Keratinocyte (primary cell): ENCODE results near the gene TPM1. TPM values are rescaled to one million over a fixed set of nuclear protein-coding genes. Genes with fewer than 3 reads are reported as not detected.
"Not testable (repeated sequence)": the region's sequence is repeated elsewhere in the genome, so short reads cannot be mapped to it uniquely, and the experiment has no call there.

Source experiments
- DNase-seq: peaks from one replicate; pipeline ENCODE4 v3.0.0-alpha.2; 2011; ENCODE audit warnings: low read depth, missing footprints, low spot score
- FAIRE-seq: peaks from 2 replicates; lab custom pipeline; 2011; peaks lifted over from hg19 to GRCh38; lab: Jason Lieb, UNC
- H2AFZ ChIP-seq: 2 replicates; pipeline ENCODE4 v1.6.0; 2012; ENCODE audit warnings: low read length, control low read depth, inconsistent platforms; ENCODE audit not compliant: control insufficient read depth
- H3K27ac ChIP-seq: 2 replicates; pipeline ENCODE4 v1.5.1; 2011; ENCODE audit warnings: low read length; ENCODE audit not compliant: control insufficient read depth, insufficient read depth
- H3K27me3 ChIP-seq: 3 replicates; pipeline ENCODE4 v1.6.0; 2011; ENCODE audit warnings: low read length; ENCODE audit not compliant: control insufficient read depth, insufficient read depth; ENCODE audit errors: extremely low read depth
- H3K36me3 ChIP-seq, 2 experiments: 2 replicates in 1 of 2; 3 replicates in 1 of 2; pipeline ENCODE4 v1.5.1; 2011; ENCODE audit warnings: low read length in 2 of 2, mild to moderate bottlenecking in 1 of 2; ENCODE audit not compliant: control insufficient read depth in 2 of 2, insufficient read depth in 2 of 2; ENCODE audit errors: extremely low read depth in 1 of 2
- H3K4me1 ChIP-seq: 3 replicates; pipeline ENCODE4 v1.5.1; 2011; ENCODE audit warnings: low read length; ENCODE audit not compliant: control insufficient read depth, insufficient read depth; ENCODE audit errors: extremely low read depth
- H3K4me2 ChIP-seq: 3 replicates; pipeline ENCODE4 v1.6.0; 2011; ENCODE audit warnings: low read depth, low read length; ENCODE audit not compliant: control insufficient read depth, insufficient read depth; ENCODE audit errors: extremely low read depth
- H3K4me3 ChIP-seq, 3 experiments: fragments of 200-600 bp in 1 of 3; sonication (generic) in 1 of 3; 2 replicates in 2 of 3; 3 replicates in 1 of 3; pipeline ENCODE4 v1.5.1; 2011 to 2016; ENCODE audit warnings: low read length in 3 of 3, mild to moderate bottlenecking in 3 of 3, control low read depth in 2 of 3, inconsistent platforms in 1 of 3, low read depth in 1 of 3, mixed read lengths in 1 of 3, mixed run types in 1 of 3, moderate library complexity in 1 of 3; ENCODE audit not compliant: control insufficient read depth in 2 of 3, insufficient read depth in 2 of 3; ENCODE audit errors: extremely low read depth in 1 of 3
- H3K79me2 ChIP-seq: 2 replicates; pipeline ENCODE4 v1.6.0; 2012; ENCODE audit warnings: low read length; ENCODE audit not compliant: control insufficient read depth, insufficient read depth
- H3K9ac ChIP-seq: 3 replicates; pipeline ENCODE4 v1.6.0; 2011; ENCODE audit warnings: low read length; ENCODE audit not compliant: control insufficient read depth, insufficient read depth; ENCODE audit errors: extremely low read depth
- H3K9me1 ChIP-seq: 3 replicates; pipeline ENCODE4 v1.6.0; 2011; ENCODE audit warnings: low read length; ENCODE audit not compliant: control insufficient read depth, insufficient read depth; ENCODE audit errors: extremely low read depth
- H3K9me3 ChIP-seq: 2 replicates; pipeline ENCODE4 v1.5.1; 2012; ENCODE audit warnings: low read depth, low read length; ENCODE audit not compliant: control insufficient read depth
- H4K20me1 ChIP-seq: 3 replicates; pipeline ENCODE4 v1.6.0; 2011; ENCODE audit warnings: low read length; ENCODE audit not compliant: control insufficient read depth, insufficient read depth; ENCODE audit errors: extremely low read depth
- CTCF ChIP-seq, 3 experiments: IDR thresholded peaks in 1 of 3; conservative IDR thresholded peaks in 1 of 3; optimal IDR thresholded peaks in 1 of 3; 2 replicates in 2 of 3; 3 replicates in 1 of 3; pipeline versions ENCODE3 to v1.5.1; 2011; ENCODE audit warnings: low read length in 3 of 3, mild to moderate bottlenecking in 3 of 3, moderate library complexity in 2 of 3, control low read depth in 1 of 3, inconsistent platforms in 1 of 3; ENCODE audit not compliant: insufficient read depth in 2 of 3; ENCODE audit errors: extremely low read depth in 1 of 3
- EZH2 ChIP-seq: IDR thresholded peaks from one replicate; pipeline ENCODE4 v1.6.1; 2012; ENCODE audit warnings: inconsistent platforms, mild to moderate bottlenecking, low read length, moderate library complexity
- dilution Hi-C: fragments of 300-500 bp; cut with MboI; formaldehyde crosslinking; loops from one replicate; pipeline ENCODE4 v1.7.0; 2020; ENCODE audit warnings: low sequenced_read_pairs; ENCODE audit not compliant: extremely low pct_ligation_motif_present
- polyA plus RNA-seq, 5 experiments: library from polyadenylated mRNA; depleted of rRNA in 3 of 5; stranded (reverse) in 3 of 5; stranded (forward) in 1 of 5; unstranded in 1 of 5; fragments of >200 nt; gene quantifications; 1 replicate in 1 of 5; 2 replicates in 3 of 5; 3 replicates in 1 of 5; pipeline versions ENCODE4 v1.2.1 to v1.2.3, GENCODE V29; 2011 to 2012; ENCODE audit warnings: missing spikeins in 2 of 5, low read depth in 1 of 5, low replicate concordance in 1 of 5

Gene TPM1
- polyA plus RNA-seq, 1 donor (not counting 4 experiments of a cell fraction or from before 2014, with no cell fraction given) = 370 TPM

DNA sequence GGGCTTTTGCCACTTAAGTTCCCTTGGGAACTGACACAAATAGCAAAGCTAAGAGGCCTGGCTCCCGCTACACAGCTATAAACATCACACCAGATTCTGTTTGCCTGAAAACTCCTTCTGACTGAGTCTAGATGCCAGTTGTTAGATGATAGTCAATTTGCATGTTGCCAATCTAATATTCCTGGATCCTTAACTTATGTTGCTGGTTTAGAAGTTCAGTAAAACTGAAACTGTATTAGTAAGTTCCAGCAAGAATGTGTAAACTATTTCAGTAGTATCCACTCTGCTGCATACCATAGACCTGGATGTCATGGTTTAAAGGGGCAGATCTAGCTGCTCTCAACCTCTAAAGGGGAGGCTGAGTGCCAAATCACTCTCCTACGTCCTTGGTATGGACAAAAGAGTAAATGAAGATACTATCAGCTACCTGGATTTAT, 52.0 kb downstream of the TPM1 start:
- no peaks in the 10 kb centered on the region for H3K79me2 ChIP-seq
- no peaks in the 10 kb centered on the region for H3K27me3 ChIP-seq
- no peaks in the 10 kb centered on the region for H4K20me1 ChIP-seq
- H3K9me1 ChIP-seq = no peaks in the 10 kb centered on the region
- H3K36me3 ChIP-seq = no peaks in the 10 kb centered on the region
- H2AFZ ChIP-seq = peak overlapping the region; percentile 27
- H3K4me1 ChIP-seq = peaks cover 3% of the 10 kb centered on the region
- no peaks in the 10 kb centered on the region for H3K9me3 ChIP-seq
- no peak overlapping the region for H3K27ac ChIP-seq
- dilution Hi-C loops = no loop called here
- DNase-seq (no peak), FAIRE-seq (no peak)
- TF ChIP-seq CTCF (optimal IDR thresholded peaks at IDR 0.05 in 1 of 3, IDR thresholded peaks at IDR 0.05 in 1 of 3, conservative IDR thresholded peaks at IDR 0.05 in 1 of 3; ENCODE audit: extremely low read depth in 1 of 3, insufficient read depth in 2 of 3, low read length in 3 of 3) = no peak
- TF ChIP-seq EZH2 = no peak
- no peak overlapping the region for H3K4me2 ChIP-seq
- no peak overlapping the region for H3K4me3 ChIP-seq
- H3K9ac ChIP-seq = no peak overlapping the region

DNA sequence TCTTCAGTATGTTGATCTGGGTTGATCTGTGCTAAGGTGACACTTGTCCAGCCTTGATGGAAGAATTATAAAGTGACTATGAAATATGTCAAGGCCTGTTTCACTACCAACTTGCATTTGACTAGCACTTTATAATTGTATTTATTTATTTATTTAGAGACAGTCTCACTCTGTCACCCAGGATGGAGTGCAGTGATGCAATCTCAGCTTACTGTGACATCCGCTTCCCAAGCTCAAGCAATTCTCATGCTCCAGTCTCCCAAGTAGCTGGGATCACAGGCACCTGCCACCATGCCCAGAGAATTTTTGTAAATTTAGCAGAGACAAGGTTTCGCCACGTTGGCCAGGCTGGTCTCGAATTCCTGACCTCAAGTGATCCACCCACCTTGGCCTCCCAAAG, 53.6 kb downstream of the TPM1 start:
- no peak for DNase-seq
- Histone ChIP-seq H3K79me2 (no peaks in the 10 kb centered on the region), H3K9me1 (no peaks in the 10 kb centered on the region), H4K20me1 (no peaks in the 10 kb centered on the region), H2AFZ (no peak overlapping the region), H3K4me1 (peaks cover 3% of the 10 kb centered on the region), H3K27ac (no peak overlapping the region), H3K9me3 (no peaks in the 10 kb centered on the region), H3K27me3 (no peaks in the 10 kb centered on the region), H3K36me3 (no peaks in the 10 kb centered on the region), H3K4me2 (no peak overlapping the region), H3K9ac (no peak overlapping the region), H3K4me3 (no peak overlapping the region)
- FAIRE-seq = no peak
- TF ChIP-seq CTCF (optimal IDR thresholded peaks at IDR 0.05 in 1 of 3, IDR thresholded peaks at IDR 0.05 in 1 of 3, conservative IDR thresholded peaks at IDR 0.05 in 1 of 3; ENCODE audit: extremely low read depth in 1 of 3, insufficient read depth in 2 of 3, low read length in 3 of 3) = no peak
- no peak for TF ChIP-seq EZH2
- dilution Hi-C loops = no loop called here

- H3K27ac ChIP-seq, H3K79me2 ChIP-seq, DNase-seq, H3K27me3 ChIP-seq, H3K9me3 ChIP-seq, FAIRE-seq, H3K9me1 ChIP-seq, H3K4me2 ChIP-seq, H3K9ac ChIP-seq, H3K4me1 ChIP-seq, H3K4me3 ChIP-seq, H3K36me3 ChIP-seq, H4K20me1 ChIP-seq, dilution Hi-C loops, H2AFZ ChIP-seq: not testable (repeated sequence)
Observed at GRCh38 chr15:63098901-63099300, 56.4 kb downstream of the TPM1 start.

GRCh38 chr15:63099581-63099980, 57.0 kb downstream of the TPM1 start:
- H3K27me3 ChIP-seq, H3K9me1 ChIP-seq, H3K36me3 ChIP-seq, H3K4me3 ChIP-seq, H4K20me1 ChIP-seq, H3K9ac ChIP-seq, H3K9me3 ChIP-seq, H3K79me2 ChIP-seq, H2AFZ ChIP-seq, H3K4me2 ChIP-seq, FAIRE-seq, DNase-seq, H3K4me1 ChIP-seq, H3K27ac ChIP-seq, dilution Hi-C loops: not testable (repeated sequence)
